Measurements from ENCODE around the gene DALRD3.

DNA sequence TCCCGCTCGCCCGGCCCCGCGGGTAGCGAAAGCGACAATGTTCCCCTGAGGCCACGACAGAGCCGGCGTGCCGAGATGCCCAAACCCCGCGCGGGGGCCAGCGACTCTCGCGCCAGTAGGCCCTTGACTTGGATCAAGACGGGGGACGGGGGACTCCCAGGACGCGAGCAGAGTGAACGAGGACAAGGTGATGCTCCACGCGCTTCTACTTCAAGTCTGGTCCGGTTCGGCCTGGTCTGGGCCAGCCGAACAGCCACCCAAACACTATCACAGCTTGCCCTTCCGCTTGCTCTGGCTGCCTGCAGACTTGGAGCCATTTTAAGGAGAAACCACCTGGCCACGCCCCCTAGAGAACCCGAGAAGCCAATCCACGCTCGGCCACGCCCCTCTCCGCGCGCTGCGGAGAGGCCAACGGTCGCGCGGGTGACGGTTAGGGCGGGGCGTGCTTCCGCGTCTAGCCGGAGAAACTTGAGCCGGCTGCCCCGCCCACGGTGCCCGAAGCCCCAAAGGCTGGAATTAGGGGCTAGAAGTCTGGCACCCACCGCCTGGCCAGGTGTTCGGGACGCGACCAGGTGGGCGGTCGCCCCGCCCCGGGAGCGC, 2.9 kb upstream of the DALRD3 start:
- TF ChIP-seq, protein P1, sequence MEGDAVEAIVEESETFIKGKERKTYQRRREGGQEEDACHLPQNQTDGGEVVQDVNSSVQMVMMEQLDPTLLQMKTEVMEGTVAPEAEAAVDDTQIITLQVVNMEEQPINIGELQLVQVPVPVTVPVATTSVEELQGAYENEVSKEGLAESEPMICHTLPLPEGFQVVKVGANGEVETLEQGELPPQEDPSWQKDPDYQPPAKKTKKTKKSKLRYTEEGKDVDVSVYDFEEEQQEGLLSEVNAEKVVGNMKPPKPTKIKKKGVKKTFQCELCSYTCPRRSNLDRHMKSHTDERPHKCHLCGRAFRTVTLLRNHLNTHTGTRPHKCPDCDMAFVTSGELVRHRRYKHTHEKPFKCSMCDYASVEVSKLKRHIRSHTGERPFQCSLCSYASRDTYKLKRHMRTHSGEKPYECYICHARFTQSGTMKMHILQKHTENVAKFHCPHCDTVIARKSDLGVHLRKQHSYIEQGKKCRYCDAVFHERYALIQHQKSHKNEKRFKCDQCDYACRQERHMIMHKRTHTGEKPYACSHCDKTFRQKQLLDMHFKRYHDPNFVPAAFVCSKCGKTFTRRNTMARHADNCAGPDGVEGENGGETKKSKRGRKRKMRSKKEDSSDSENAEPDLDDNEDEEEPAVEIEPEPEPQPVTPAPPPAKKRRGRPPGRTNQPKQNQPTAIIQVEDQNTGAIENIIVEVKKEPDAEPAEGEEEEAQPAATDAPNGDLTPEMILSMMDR (IDR thresholded peaks at IDR 0.05) = no peak
- no peak for TF ChIP-seq ZFX (IDR thresholded peaks at IDR 0.05; ENCODE audit: borderline replicate concordance)
